ENCODE data around the gene CRTC3.
"Not testable (repeated sequence)": the region's sequence is repeated elsewhere in the genome, so short reads cannot be mapped to it uniquely, and the experiment has no call there.

The CRTC3 gene

DNA sequence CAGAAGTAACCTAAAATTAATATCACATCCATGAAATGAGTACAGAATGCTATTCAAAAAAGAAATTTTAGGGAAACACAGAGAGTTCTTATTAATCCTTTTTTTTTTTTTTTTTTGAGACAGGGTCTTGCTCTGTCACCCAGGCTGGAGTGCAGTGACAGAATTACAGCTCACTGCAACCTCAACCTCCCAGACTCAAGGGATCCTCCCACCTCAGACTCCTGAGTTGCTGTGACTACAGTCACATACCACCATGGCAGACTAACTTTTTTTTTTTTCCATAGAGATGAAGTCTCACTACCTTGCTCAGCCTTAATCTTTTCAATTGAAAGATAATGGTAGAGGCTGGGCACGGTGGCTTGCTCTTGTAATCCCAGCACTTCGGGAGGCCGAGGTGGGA lies 6.3 kb upstream of the CRTC3 start:
- no peak for DNase-seq (ENCODE audit: low spot score)

DNA sequence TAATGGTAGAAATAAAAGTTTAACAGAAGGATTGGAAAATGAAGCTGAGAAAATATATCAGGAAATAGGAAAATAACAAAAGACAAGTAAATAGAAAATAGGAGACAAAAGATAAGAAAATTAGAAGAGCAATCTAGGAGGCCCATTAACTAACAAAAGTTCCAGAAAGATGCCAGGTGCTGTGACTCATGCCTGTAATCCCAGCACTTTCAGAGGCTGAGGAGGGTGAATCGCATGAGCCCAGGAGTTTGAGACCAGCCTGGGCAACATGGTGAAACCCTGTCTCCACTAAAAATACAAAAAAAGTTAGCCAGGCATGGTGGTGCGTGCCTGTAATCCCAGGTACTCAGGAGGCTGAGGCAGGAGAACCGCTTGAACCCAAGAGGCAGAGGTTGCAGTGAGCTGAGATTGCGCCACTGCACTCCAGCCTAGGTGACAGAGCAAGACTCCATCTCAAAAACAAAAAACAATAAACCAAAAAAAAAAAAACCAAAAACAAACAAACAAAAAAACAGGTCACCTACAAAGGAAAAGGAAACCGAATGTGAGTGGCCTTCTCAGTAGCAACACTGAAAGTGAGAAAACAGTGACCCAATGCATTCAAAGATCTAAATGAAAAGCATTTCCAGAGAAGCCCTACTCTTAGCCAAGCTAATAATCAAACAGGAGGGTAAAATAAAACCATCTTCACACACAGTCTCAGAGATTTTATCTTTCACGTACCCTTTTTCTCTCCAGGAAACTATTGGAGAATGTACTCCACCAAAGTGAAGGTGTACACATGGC lies 5.5 kb upstream of the CRTC3 start:
- not testable (repeated sequence) for DNase-seq (ENCODE audit: low spot score)

DNA sequence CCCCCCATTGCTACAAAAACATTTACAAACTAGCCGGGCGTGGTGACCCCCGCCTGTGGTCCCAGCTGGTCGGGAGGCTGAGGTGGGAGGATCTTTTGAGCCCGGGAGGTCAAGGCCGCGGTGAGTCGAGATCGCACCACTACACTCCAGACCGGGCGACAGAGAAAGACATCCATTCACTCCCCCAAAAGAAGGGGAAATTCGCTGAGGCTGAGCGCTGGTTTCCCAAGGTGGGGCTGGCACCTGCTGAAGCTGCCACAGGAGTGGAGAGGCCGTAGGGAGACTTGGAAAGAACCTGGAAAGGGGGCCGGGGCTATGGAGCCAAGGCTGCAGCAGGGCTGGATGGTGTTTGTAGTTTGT lies 732 bp upstream of the CRTC3 start:
- DNase-seq (ENCODE audit: low spot score): no peak

DNA sequence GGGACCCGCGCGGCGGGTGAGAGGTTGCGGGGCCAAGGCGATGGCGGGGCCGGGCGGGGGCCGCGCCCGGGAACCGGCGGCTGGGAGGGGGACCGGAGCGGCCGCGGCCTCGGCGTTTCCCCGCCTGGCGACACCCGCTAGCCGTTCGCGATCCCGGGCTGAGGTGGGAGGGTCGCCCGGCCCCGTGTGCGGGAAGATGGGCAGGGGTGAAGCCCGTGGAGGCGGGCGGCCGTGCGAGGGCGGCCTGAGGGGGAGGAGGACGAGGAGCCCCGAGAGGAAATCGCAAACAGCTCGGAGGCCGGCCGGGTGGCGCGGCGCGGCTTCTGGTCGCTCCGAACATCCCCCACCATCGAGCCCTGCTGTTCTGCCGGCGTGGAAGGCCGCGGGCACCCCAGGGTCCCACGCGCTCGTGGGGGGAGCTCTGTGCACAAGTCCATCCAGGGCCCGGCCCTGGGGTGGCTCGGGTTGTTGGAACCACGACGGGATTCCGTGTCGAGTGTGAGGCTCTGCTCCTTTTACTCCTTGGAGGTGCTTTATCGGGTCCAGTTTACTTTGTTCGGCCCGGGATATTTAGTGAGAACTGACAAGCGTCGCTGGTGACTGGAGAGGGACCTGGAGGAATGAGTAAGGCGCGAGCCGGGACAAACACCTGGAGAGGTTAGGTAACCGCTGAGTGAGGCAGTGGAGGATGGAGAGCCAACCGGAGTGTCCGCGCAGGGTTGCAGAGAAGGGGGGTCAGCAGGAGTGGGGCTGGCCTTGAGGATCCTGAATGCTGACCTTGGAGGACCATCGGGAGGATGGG lies 728 bp downstream of the CRTC3 start:
- DNase-seq (ENCODE audit: low spot score): peak; percentile 79

DNA sequence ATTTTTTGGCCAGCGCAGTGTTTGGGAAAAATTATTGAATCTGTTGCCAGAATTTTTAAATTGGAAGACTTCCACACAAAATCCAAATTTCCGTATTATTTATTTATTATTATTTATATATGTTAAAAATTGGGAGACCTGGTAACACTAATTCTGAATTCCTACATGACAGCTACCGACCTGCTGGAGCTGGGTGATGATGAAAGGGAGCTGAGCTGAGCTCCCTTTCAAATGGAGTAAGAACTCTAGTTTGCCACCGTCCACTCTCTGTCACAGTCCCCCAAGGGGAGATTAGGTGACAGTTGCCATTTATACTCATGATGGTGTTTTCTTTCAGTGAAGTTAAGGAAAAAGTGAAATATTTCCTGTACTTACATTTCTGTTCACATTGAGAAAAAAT lies 1.4 kb downstream of the CRTC3 start:
- peak; percentile 38 for DNase-seq (ENCODE audit: low spot score)

DNA sequence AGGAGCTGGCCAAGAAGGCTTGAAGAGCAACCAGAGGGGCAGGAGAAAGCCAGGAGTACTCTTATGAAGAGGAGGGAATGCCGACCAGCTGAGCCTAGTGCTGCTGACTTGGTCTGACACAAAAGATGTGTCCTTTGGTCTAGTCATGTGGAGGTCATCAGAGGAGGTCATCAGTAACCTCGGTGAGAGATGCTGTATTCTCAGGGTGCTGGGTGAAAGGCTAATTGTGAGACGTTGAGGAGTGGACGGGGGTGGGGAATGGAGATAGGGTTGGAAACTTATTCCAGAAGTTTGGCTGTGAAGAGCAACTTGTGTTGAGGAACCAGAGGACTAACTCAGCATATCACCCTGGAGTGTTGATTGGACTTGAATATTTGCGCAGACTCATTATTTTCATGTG lies 5.5 kb downstream of the CRTC3 start:
- no peak for DNase-seq (ENCODE audit: low spot score)

DNA sequence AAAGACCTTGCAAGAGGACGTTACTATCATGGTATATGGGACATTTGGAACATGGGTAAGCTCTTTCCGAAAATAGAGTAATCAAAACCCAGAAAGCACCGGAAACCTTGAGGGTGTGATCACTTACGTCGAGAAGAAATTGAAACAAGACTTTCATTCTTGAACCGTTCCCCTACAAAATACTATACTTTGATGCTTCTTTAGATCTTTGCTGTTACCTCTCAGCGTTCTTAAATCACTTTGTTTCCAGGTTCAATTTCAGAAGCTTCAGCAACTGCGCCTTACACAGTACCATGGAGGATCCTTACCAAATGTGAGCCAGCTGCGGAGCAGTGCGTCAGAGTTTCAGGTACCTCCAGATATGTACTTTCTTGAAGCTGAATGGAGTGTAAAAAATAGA lies 10.1 kb downstream of the CRTC3 start:
- DNase-seq (ENCODE audit: low spot score): no peak

DNA sequence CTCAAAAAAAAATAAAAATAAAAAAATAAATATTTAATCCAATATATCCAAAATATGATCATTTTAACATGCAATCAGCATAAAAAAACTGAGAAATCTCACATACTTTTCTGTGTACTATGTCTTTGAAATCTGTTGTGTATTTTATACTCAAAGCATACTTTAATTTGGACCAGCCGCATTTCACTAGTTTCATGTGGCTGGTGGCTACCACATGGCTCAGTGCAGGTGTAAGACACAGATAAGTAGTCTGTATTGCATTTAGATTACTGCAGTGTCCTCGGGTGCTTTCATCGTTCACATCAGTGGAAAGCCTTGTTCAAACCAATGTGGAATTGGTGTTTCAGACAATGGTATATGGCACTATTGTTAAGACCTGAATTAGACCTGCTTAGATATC lies 11.0 kb downstream of the CRTC3 start:
- no peak for DNase-seq (ENCODE audit: low spot score)

DNA sequence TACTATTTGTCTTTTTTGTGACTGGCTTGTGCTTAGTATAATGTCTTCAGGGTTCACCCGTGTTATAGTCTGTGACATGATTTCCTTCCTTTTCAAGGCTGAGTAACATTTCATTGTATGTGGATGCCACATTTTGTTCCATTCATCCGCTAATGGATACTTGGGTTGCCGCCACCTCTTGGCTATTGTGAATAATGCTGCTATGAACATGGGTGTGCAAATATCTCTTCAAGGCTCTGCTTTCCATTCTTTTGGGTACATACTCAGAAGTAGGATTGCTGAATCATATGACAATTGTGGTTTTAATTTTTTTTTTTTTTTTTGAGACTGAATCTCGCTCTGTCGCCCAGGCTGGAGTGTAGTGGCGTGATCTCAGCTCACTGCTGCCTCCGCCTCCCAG lies 15.4 kb downstream of the CRTC3 start:
- DNase-seq (ENCODE audit: low spot score): no peak

DNA sequence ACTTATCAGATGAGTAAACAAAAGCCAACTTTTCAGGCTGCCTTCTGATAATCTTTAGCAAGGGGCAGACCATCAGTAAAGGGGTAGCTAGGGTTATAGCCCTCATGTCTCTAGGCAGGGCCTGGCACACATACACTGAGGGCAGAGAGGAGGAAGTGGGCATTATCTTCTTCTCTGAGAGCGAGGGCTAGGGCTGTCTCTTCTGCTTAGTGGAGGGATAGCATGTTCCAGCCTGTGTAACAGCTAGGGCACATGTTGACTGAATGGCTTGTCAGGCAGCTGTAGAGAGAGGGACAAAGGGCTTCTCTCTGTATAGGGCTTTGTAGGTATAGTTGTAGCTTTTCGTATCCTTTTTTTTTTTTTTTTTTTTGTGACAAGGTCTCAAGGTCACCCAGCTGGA lies 17.8 kb downstream of the CRTC3 start:
- no peak for DNase-seq (ENCODE audit: low spot score)

DNA sequence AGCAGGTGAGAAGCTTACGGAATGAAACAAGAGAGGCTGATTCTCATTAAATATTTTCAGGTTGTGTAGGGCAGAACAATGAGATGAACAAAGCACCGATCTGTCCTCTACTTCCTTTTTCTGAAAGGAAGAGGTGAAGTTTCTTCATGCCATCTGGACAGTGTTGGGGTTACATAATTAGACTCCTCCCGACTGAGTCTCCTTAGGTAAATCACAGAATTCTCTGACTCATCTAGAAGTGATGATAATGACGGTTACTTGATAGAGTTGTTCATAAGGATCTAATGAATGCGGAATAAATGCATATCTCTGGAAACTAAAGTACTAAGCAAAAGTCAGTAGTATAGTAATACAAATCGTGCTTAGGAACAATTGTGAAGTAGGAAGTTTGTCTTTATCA lies 21.2 kb downstream of the CRTC3 start:
- no peak for DNase-seq (ENCODE audit: low spot score)

DNA sequence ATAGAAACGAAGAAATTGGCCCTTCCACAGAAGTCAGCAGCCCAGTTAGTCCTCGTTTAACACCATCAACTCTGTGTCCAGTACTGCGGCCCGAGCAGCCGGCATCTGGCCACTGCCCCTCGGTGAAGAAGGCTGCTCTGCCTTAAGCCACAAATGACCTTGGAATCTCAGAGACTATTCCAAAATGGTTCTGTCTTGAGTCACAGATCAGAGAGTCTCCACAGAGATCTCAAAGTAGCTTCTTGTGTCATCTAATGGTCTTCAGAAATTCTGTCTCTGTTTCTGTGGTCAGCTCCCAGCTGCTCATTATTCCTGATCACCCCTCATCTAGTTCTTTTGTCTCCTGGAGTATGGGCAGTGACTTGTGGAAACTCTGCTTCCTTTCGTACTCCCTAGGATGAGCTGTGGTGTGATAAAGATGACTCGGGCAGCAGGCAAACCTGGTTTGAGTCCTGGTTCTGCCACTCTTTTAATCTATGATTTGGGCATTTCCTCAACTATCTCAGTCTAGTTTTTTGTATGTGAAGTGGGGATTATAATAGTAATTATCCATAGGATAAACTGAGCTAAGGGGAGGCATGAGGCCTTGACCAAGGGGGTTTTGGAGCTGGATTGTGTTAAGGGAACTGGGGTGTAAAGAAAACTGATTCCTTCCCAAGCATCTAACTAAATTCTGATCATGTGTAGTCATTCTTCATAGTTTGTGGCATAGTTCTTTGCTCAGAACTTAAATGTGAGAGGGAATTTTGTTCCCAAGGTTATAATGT lies 22.6 kb downstream of the CRTC3 start:
- DNase-seq (ENCODE audit: low spot score): peak; percentile 83

DNA sequence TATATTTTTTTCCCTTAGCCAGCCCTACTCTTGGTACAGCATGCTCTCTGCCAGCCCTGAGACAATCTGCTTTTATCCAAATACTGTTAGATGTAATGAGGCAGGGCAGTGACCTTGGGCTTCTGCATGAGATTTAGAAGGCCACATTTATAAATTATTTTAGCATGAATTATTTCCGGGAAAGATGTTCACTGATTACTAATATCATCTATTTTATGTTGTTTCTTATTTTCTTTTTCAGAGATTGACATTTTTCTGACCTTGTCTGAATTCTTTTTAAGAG lies 23.1 kb downstream of the CRTC3 start:
- DNase-seq (ENCODE audit: low spot score): no peak

DNA sequence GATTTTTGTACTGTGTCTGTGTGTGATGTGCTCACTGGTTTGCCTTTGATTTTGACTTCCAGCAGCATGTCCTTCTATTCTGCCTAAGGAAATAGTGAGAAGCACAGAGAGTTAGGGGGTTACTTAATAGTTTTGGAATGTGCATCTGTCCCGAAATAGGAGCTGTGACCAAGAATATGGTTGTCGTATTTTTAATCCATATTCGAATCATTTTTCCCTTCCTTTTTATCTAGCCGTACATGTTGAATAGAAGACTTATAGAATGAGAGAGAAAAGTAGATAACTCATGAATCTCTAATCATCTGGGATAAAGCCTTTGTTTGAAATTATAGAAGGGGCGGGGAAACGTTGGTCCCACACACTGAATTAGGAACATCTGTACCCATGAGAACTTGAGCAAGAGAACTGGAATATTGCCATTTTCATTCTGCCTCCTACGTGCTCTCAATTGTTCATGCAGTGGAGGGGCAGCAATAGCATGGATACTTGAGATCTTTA lies 23.6 kb downstream of the CRTC3 start:
- peak; percentile 65 for DNase-seq (ENCODE audit: low spot score)

DNA sequence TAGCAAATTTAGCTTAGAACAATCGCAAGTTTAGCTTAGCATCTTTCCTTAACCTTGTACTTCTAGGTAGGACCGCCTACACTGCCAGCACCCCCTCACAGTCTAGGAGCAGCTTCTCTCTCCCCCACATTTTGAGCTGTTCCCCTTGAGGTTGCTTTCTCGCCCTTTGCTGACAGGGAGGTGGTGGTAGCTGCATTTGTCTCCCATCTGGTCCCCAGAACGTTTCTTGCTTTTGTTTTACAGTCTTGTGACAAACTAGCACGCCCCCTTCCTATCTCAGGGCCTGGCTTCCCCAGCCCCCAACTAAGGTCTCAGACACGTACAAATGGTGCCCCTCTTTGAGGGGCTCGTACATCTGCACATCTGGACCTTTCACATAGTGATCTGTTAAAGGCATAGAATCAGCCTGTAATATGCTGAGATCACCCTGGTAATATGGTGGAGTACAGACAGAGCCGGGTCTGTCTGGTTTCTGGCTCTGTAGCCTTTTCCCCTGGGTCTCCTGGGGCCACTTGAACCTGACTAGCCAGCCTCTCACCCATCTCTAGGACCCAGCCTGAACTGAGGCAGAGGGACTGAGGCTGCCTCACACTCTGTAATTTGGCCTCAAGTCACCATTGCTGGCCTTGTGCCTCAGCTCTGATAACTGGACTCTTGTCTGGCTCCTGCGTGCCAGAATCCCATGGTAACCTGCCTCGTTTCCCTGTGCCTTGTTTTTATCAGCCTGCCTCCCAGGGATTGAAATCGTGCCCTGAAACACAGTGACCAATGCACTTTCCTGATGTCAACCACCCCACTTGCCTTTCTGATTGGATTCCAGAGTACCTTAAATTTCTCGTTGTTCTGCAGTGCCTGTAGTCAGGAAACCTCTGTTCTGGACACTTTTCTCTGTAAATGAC lies 27.7 kb downstream of the CRTC3 start:
- DNase-seq (ENCODE audit: low spot score): peak; percentile 44

DNA sequence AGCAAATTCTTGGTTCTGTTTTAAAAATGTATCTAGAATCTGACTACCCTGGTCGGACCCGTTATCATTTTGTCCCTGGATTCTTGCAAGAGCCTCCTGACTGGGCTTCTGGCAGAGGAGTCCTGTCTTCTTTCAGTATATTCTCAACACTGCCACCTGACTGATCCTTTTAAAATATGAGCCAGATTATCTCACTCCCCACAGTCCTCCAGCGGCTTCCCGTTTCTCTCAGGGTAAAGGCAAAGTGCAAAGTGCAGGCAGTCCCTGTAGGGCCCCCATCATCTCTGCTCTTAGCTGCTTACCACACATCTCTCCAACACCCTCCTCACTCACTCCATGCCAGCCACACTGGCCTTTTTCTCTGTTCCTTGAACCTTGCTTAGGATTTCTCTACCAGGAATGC lies 28.4 kb downstream of the CRTC3 start:
- DNase-seq (ENCODE audit: low spot score): no peak

DNA sequence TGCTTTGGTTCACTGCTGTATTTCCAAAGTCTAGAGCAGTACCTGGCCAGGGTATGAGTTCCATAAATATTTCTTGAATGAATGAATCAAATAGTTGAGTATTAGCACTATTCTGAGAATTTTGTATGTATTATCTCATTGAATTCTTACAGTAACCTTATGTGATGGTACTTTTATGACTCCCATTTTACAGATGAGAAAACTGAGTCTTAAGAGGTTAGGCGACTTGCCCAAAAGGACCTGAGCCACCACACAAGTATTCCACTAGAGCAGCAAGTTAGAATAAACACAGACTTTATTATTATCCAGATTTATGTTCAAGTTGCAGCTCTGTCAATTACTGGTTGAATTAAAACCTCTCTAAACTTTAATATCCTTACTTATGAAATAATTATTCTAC lies 29.4 kb downstream of the CRTC3 start:
- no peak for DNase-seq (ENCODE audit: low spot score)

DNA sequence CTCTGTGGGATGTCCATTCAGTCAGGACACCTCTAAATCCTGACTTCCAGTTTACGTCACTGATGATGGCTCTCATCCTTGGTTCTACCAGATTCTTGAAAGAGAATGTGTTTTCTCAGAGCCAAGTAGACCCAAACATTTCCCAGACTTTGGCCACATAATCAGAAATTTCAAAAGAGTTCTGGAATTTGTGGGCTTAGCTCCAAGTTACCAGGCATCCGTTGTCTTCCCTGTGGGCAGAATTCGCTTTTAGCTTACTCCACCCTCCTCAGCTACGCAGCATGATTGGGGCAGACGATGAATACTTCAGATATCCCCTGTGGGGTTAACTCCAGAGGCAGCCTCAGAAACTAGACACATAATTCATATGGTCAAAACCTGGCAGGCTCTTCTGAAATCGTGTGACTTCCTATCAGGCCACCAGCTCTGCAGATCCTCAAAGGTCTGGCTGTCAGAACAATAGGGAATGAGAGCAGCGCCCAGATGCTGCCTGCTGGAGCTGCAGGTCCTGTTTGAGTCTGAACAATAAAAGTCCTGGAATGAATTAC lies 30.6 kb downstream of the CRTC3 start:
- peak; percentile 86 for DNase-seq (ENCODE audit: low spot score)

DNA sequence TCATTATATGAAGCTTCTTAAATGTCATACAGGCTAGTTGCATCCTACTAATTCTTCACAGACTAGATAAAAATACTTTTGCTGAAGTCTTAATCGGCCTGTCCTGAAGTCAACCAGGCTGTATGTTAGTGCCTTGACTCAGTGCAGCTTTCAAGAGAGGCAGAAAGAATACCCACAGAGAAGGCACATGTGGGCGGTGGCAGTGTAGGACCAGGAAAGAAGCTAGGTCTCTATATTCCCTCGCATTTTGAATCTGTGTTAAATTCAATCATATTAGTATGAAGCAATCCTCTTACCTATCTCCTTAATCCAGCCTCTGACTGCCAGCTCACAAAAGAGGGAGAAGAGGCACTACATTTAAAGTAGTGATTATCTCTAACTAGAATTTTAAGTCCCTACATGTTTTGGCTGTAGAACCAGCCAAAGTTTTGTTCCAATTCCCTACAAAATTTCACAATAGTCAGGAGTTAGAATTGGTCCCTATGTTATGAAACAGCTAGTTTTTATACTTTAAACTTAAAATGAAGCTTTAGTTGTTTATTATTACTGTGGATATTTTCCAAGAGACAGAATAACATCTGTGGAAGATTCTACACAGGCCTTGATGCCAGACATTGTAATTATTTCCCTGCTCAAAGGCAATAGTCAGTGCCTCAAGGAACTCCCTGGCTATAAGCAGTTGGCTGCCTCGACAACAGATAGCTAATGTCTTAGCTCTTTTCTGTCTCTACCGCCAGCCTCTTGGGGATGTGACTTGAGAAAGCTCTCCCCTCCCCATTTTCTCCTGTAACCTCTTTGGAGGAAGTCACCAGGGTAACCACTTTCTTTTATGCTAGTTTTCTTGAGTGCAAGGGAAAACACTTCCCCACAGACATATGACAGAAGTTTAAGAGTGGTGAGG lies 31.9 kb downstream of the CRTC3 start:
- DNase-seq (ENCODE audit: low spot score): peak; percentile 61

DNA sequence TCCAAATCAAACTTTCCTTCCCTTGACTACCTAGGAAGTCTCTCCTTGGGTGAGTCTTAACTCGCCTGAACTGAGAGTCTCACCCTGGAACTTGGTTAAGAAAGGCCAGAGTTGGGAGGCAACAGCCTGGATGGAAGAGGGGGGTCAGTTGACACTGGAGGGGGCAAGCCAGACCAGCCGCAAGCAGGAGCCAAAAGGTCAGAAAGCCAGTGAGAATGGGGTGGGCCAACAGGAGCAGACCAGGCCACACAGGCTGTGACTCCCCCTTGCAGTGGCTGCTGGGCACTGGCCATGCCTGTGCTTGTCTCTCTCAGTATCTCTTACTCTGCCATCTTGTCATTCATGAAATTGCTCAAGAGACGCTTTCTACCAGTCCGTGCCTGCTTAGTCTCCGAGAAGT lies 32.9 kb downstream of the CRTC3 start:
- DNase-seq (ENCODE audit: low spot score): no peak

DNA sequence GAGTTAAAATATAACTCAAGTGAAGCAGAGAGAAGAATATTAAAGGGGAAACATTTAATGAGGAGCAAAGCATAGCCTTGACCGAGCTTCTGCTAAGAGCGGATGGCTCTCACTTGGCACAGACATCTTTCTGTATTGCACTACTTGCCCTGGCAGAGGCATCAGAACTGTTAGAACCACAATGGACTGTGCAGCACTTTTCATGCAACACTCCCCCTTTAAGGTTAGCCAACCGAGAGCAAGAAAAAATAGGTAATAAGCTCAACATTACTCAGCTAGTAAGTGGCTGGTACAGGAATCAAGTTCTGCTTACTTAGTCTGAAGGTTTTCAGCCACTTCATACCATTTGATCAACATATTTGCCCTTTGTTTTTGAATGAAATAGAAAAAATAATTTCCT lies 33.7 kb downstream of the CRTC3 start:
- no peak for DNase-seq (ENCODE audit: low spot score)
